GM21447 (cell line): ENCODE data around the gene STPG4.

ENCODE experiments used
- ATAC-seq: cut with Tn5 transposase; IDR thresholded peaks from one replicate; pipeline ENCODE4 v1.9.1; 2021; ENCODE audit not compliant: unreplicated experiment

Gene STPG4

GRCh38 chr2:47073217-47073616, 81.9 kb downstream of the STPG4 start:
- ATAC-seq: no peak

DNA sequence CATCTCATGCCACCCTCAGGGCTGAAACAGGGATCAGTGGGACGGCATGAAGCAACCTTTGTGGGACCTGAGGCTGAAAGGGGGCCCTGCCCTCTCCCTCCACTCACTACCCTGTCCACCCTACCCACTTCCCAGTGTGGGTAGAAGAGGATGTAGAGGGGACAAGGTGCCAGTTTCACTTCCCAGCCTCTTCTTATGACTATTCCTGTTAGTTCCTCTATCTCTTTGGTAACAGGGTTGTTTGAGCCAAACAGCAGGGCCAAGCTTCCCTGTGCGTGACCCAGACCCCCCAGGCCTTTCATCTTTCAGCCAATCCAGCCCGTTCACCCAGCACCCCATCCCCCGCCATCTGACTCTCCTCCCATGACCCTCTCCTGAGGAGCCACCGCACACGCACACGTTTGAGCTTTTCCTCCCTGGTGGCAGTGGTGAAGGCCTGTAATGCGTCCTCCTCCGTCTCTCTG, 82.3 kb downstream of the STPG4 start:
- no peak for ATAC-seq

DNA sequence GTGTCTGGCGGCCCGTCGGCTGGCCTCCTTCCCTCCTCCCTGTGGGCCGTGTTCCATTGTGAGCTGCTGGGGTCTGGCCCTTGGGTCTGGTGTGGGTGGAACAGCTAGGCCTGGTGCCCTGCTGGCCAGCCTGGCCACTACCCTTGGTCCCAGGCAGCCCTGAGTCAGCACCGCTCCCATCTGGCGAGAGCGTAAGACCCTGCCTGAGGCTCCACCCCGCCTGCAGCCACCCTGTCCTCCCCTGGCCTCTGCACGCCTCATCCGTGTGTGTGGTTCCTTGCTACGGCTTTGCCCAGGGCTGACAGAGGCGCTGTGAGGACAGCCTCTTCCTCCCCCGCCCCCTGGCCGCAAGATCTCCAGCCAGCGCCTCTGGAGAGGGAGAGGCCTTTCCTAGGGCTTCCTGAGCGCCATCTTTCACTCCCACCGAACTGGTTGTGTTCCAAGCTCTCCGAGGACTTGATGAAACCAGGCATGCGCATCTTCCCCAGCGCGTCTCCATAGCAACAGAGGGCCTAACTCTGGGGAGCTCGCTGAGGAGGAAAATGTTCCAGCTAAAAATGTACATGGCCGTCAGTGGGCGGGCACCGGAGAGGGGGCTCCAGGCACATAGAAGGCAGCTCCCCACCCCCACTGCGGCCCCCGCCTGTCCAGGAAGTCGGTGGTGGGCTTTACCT, 83.0 kb downstream of the STPG4 start:
- ATAC-seq: peak; percentile 2

GRCh38 chr2:47070920-47071824, 83.9 kb downstream of the STPG4 start:
- ATAC-seq: peak; percentile 85

- ATAC-seq: no peak
Observed at GRCh38 chr2:47070155-47070919, 84.8 kb downstream of the STPG4 start.

DNA sequence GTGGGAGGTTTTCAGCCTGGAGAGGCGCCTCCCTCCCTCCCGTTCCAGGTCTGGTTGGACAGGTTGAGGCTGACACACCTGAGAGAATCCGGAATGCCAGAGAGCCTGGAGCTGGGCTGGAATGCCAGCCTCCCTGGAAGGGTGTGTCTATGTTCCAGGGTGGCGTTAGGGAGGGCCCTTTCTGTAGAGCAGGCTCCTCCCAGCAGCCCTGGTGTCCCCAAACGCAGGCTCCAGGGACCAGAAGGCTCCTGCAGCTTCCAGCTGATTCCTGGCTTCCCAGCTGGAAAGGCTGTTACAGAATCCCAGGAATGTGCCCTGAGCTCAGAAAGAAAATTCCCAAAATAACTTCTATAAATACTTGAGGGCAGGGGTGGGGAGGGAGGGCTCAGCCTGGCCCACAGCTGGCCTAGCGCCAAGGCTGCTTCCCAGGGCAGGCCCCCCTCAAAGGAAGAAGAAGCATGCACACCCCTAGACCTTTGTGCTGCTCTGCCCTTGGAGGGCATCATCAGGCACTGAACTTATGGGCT, 85.4 kb downstream of the STPG4 start:
- no peak for ATAC-seq

- ATAC-seq: no peak
Observed at GRCh38 chr2:47068981-47069627, 86.0 kb downstream of the STPG4 start.

GRCh38 chr2:47067788-47068407, 87.2 kb downstream of the STPG4 start:
- no peak for ATAC-seq

- no peak for ATAC-seq
Observed at GRCh38 chr2:47065771-47066380, 89.2 kb downstream of the STPG4 start.

DNA sequence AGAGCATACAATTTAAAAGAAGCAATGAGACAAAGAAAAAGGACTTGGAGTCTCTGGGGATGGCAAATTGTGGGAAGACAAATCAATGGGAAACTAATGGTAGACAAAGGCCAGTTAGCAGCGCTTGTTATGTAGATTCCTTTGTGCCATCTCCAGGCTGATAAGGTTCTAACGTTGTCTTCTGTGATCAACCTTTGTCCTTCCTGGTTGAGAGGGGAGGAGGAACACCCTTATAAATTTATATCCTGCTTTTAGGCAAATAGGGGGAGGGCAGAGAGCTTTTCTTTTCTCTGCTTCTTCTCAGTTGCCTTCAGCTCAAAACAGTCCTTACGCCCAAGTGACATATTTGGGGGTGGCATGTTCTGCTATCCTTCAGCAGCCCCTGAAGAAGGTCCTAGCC, 89.8 kb downstream of the STPG4 start:
- no peak for ATAC-seq

DNA sequence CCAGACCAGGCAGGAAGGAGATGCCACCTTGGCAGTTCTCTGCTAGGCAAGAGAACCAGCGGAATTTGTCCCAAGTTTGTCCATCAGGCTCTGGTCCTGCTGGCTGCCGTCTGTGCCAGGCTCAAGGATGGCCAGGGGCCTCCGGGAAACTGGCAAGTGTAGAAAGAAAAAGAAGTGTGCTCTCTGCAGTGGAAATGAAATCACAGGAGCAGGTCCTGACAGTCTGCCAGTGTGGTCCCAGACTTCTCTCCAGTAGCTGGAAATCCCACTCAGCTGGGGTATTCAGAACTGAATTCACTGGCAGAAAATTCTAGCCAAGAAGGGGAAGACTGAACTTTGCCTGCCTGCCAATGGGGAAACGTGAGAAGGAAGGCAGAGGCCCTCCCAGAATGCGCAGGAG, 91.0 kb downstream of the STPG4 start:
- no peak for ATAC-seq

- no peak for ATAC-seq
Observed at GRCh38 chr2:47063538-47063930, 91.6 kb downstream of the STPG4 start.

- ATAC-seq: no peak
Observed at GRCh38 chr2:47062681-47063537, 92.2 kb downstream of the STPG4 start.

DNA sequence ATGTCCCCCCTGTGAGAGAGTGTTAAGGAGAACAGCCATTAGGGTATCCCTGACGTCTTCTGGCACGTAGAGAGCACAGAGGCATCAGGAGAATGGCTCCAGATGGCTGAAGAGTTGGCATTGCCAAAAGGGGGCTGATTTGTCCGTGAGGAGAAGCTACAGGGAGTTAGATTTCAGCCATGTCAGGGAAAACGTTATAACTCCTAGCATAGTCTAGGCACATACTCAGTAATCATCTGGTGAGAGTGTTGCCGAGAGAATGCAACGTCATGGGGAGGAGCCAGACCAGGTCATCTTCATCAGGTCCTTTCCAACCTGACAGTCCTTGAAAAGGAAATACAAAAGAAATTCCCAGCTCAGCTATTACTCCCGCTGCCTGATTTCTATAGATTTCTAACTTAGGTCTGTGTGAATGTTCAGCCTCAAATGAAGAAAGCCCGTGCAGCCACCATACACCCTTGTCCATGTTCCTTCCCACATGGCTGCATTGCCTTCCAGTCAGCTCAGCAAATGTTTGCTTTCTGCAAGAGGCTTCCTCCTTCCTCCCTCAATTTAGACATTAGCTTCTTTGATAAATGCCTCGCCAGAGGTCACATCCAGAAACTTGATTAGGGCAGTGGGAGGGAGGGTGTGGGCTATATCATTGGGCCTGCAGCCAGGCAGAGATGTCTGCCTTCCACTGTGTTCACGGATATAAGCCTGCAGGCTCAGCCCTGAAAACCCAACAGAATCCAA, 93.0 kb downstream of the STPG4 start:
- no peak for ATAC-seq

GRCh38 chr2:47060652-47061170, 94.4 kb downstream of the STPG4 start:
- ATAC-seq: no peak

GRCh38 chr2:47058003-47058931, 96.8 kb downstream of the STPG4 start:
- no peak for ATAC-seq

- ATAC-seq: no peak
Observed at GRCh38 chr2:47057687-47058002, 97.5 kb downstream of the STPG4 start.
